HG03378 (cell line): ENCODE results near the gene MATN4.

ENCODE experiments used
- ATAC-seq: cut with Tn5 transposase; IDR thresholded peaks from one replicate; pipeline ENCODE4 v1.9.1; 2021; ENCODE audit warnings: mild to moderate bottlenecking, moderate library complexity; ENCODE audit not compliant: unreplicated experiment

MATN4 gene

GRCh38 chr20:45341939-45342854, 34.1 kb upstream of the MATN4 start:
- no peak for ATAC-seq

DNA sequence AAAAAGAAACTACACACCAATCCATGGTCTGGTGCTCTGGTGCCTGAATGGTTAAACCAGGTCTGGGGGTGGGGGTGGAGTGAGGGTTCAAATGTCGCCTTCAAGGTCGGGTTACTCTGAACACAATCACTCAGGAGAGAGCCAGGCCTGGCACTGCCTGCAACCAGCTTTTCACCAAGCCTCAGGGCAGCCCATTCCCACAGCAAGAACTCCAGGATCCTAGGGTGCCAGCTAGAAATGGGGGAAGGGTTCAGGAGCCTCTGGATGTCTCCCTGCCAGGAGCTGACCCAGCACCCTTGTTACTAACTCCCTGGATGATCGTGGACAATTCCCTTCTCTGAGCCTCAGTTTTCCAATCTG, 33.5 kb upstream of the MATN4 start:
- ATAC-seq: no peak

DNA sequence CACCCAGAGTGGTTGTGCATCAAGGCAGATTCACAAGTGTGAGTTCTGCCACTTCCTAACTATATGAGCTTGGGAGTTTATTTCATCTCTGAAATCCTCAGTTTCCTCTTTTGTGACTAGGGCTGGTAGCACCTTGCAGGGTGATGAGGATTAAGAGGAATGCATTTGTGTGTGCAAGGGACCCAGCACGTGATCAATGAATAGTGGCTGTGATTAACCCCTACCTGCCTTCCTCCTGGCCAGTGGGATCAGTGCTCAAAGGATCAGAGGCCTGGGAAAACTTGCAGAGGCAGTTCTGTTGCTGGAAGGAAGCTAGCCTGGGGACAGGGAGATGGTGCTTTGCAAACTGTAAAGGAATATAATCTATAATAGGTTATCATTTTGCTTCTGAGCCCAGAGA, 32.9 kb upstream of the MATN4 start:
- no peak for ATAC-seq

DNA sequence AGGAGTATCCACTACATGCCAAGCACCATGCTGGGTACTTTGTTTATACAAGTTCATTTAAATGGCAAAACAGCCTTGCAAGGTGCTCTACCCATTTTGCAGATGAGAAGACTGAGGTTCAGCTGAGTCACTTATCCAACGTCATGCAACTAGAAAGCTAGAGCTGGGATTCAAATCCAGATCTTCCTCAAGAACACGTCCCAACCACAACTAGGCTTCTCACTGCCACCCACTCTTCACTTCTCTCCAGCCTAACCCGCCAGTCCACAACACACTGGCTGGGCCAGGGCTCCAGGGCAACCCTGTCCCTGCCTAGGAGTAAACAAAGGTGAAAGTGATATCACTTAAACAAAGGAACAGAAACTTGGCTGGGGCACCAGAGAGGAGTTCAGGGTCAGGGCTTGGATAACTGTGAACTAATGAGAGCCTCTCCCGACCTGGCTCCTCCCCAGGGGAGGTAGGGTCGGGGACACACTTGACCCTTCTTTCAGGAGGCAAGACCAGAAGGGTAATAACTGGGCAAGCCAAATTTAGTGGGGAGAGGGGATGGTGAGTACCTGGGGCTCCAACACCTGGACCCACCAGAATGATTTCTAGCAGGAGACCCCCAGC, 32.2 kb upstream of the MATN4 start:
- no peak for ATAC-seq

DNA sequence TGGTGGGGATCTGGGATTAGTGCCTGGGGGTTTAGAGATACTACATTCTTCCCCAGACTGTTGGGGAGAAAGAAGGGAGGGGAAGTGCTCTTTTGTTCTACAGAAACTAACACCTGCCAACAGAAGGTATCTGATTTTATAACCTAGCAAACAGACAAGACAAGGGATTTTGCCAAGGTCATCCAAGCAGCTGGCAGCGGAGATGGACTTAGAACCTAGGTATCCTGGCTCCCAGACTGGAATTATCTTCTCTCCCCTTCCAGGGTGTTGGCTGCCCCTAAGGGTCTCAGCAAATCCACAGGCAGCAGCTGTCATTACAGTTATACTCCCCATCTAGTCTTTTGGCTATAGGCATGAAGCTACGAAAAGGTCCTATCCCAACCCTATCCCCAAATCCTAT, 31.7 kb upstream of the MATN4 start:
- ATAC-seq: no peak

GRCh38 chr20:45339084-45339483, 31.0 kb upstream of the MATN4 start:
- no peak for ATAC-seq

- ATAC-seq: no peak
These were observed 30.3 kb upstream of the MATN4 start for GRCh38 chr20:45338121-45339030.

DNA sequence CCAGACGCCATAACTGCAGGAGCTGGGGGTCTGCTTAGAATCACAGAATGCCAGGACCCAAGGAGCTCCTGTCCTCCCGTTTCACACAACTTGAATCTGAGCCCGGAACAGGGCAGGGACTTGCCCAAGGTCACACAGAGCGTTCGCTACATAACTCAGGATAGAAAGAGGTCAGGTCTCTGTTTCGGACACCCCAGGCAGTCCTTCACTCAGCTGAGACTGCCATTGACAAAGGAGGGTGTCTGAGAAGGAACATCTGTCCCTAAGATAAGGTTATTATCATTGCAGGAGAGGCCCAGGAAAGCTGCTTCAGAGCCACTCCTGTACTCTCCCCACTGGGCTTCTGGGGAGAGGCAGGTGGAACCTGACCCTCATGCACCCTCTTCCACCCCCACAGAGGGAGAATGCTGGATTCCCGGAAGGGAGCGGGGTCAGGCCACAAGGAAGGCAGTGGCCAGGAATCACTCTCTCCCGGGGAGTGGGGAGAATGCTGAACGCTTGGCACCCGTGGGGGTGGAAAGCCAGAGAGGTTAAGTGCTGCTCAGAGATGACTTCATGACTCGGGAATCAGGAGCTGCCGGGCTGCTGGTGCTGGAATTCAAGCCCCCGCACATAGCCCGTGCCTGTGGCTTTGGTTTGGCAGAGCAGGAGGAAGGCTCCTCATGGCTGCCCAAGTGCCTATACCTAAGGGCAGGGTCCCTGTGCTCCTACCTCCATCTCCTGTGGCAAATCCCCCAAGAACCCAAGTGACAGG, 29.4 kb upstream of the MATN4 start:
- ATAC-seq: no peak

GRCh38 chr20:45336530-45337366, 28.6 kb upstream of the MATN4 start:
- ATAC-seq: no peak

- ATAC-seq: no peak
These were observed 22.4 kb upstream of the MATN4 start for GRCh38 chr20:45330476-45330875.

DNA sequence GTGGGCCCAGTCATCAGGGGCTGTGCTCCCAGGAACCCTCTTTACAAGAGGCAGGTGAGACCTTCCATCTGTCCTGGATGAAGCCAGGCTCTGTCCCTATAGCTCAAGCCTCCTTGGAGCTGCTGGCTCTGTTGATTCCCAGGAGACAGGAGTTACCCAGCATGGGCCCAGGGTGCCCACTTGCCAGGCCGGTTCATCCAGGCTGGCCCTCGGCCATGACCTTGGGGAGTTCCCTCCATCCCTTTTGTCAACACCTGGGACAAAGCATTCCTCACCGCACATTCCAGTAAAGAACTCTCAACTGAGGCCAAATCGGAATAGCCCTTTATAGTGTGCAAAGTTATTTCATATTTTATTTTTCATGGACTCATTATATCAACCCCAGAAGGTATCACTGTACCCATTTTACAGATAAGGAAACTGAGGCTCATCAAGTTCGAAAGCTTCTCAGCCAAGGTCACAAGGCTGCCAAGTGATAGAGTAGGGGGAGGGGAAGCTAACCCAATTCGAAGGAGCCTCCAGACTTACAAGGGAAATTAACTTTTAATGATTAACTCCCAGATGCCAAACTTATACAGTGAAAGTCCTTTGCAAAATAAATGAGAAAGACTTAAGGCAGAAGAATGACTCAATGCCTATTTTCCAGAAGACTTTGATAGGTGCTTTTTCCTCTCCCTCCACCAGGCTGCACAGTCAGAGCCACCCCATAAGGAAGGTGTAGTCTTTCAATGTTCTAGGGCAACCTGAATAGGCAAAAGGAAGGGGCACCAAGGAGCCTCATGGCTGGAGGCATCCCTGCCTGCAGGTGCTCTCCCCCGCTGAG, 21.6 kb upstream of the MATN4 start:
- ATAC-seq: no peak

DNA sequence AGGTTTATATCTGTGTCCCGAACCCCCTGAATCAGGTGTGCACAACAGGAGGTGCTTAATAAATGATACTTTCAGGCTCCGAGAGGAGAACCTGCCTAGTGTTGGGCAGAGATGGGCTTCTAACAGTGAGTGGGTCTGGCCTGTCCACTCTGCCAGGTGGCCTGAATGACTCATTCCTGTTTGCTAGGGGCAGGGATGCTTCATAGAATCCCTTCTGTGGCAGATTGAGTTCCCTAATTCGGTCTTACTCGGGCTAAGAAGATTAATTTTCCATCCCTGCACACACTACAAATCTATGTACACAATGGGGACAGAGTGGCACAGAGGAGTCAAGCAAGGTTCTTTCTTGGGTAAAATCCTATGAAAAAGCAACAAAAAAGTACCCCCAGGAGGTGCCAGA, 20.4 kb upstream of the MATN4 start:
- ATAC-seq: no peak

- ATAC-seq: no peak
These were observed 17.3 kb upstream of the MATN4 start for GRCh38 chr20:45325371-45325770.

DNA sequence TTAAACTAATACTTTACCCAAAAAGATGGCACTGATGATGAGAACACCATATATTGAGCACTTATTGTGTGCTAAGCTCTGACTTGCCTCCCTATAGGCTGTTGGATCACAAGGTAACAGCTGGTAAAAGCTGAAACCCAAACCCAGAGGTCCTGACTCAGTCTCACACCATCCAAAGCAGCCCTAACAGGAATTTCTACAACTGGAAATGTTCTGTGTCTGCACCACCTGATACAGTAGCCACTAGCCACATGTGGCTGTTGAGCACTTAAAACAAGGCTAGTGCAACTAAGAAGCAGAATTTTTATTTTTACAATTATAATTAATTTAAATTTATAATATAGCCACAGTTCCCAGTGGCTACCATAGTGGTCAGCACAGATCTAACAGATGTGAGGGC, 15.6 kb upstream of the MATN4 start:
- ATAC-seq: no peak

GRCh38 chr20:45322952-45323383, 14.9 kb upstream of the MATN4 start:
- no peak for ATAC-seq

DNA sequence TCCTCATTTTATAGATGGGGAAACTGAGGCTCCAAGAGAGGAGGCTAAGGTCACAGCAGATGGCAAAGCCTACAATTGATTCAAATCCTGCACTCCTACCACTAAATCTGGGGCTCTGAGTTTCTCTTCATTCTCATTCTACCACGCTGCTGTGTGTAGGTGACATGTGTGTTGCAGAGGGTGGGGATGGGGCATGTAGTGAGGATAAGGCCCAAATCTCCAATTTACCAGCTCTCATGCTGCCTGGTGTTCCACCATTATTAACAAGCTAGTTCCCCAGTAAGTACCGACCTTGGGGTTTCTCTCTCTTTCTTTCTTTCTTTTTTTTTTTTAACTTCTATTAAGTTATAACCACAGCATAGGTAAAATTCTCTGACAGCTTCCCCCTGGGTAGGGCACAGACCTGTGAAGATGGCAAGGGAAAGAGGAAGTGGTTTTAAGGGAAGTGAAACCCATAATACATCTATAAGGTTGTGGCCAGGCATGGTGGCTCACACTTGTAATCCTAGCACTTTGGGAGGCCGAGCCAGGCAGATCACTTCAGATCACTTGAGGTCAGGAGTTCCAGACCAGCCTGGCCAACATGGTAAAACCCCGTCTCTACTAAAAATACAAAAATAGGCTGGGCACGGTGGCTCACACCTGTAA, 13.0 kb upstream of the MATN4 start:
- no peak for ATAC-seq

GRCh38 chr20:45318948-45319347, 10.8 kb upstream of the MATN4 start:
- no peak for ATAC-seq

DNA sequence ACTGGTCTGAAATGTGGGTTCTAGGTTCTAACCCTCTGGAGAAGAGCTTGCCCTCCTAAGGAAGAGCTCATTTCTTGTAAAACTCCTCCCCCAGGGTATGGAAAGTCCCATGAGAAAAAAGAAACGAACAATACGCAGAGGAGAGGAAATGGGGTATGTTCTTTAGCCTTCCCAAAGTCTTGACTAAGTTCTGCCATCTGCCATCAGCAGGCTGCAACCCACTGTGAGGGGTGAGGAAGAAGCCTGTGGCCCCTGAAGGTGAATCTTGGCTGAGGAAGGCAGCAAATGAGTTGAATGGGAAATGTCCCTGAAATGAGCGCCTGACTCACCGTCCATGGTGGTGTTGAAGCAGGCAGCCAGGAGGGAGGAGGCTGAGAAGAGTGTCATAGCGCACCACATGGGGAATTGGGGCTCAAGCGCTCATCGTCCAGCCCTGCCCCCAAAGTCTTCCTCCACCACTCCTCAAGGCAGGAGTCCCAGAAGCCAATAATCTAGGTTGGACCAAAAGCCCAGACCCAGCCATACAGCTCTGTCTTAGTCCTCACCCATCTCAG, 10.4 kb upstream of the MATN4 start:
- no peak for ATAC-seq
